Fibroblast of pulmonary artery (primary cell): ENCODE measurements around the gene UBTFL1.
"Not testable (repeated sequence)": the region's sequence is repeated elsewhere in the genome, so short reads cannot be mapped to it uniquely, and the experiment has no call there.

ENCODE experiments used
- DNase-seq: peaks from one replicate; pipeline ENCODE4 v3.0.0-alpha.2; 2010; ENCODE audit warnings: low read depth
- H3K4me3 ChIP-seq: replicated peaks from 2 replicates; pipeline ENCODE4 v1.5.1; 2011; ENCODE audit warnings: low read depth, mild to moderate bottlenecking, control low read depth, low read length, moderate library complexity
- CTCF ChIP-seq: IDR thresholded peaks from 2 replicates; pipeline ENCODE4 v1.5.1; 2011; ENCODE audit warnings: mild to moderate bottlenecking, control low read depth, low read length, inconsistent platforms; ENCODE audit errors: missing control alignments

The UBTFL1 gene, protein sequence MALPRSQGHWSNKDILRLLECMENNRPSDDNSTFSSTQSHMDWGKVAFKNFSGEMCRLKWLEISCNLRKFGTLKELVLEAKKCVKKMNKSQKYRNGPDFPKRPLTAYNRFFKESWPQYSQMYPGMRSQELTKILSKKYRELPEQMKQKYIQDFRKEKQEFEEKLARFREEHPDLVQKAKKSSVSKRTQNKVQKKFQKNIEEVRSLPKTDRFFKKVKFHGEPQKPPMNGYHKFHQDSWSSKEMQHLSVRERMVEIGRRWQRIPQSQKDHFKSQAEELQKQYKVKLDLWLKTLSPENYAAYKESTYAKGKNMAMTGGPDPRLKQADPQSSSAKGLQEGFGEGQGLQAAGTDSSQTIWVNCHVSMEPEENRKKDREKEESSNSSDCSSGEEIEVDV

GRCh38 chr11:90085650-90086049 is at the start of gene UBTFL1:
TSS of gene UBTFL1 (plus strand) at chr11:90085950. CDS start at chr11:90085950, 0 bp downstream.
- not testable (repeated sequence) for DNase-seq, H3K4me3 ChIP-seq

DNA sequence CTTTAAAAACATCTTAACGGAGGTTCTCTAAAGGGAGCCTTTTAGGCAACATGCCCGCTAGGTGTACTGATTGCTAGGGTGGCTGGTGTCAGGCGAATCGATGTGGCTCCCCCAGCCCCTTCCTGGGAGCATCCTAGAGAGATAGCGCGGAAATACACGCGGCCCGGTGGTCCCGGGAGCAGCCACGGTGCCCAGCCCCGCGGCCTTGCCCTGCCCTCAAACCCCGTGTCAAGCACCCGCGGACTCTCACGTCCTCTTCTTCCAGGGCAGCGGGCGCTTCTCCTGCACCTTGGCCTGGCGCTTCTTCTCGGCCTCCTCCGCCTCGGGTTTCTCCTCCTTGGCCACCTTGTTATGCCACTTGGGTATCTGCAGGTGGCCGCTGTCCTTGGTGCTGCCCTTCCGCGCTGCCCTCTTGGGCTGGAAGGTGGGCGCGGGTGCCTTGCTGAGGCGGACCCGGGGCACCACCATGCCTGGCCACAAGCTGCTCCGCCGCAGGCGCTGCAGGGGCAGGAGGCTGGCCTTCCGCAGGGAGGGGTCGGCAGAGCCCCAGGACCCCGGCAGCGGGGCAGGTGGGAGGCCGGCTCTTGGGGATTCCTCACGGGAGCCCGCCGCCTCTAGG is 34.0 kb upstream of the UBTFL1 start:
- not testable (repeated sequence) for H3K4me3 ChIP-seq, DNase-seq

DNA sequence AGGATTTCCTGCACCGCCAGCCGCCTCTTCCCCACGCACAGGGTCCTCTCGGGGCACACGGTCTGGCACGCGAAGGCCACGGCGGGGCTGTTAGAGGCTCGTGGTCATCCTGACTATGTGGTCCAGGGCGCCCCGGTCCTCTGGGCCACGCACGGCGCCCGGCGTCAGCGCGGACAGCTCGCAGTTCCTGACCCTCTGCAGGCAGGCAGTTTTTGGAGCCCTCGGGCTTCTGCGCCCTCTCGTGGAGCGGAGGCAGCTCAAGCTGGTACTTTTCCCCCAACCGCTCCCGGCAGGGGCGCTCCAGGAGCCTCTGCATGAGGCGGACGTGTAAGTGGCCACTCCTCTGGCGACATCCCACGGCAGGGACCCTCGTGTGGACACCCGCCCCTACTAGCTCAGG is 33.4 kb upstream of the UBTFL1 start:
- not testable (repeated sequence) for H3K4me3 ChIP-seq, DNase-seq

DNA sequence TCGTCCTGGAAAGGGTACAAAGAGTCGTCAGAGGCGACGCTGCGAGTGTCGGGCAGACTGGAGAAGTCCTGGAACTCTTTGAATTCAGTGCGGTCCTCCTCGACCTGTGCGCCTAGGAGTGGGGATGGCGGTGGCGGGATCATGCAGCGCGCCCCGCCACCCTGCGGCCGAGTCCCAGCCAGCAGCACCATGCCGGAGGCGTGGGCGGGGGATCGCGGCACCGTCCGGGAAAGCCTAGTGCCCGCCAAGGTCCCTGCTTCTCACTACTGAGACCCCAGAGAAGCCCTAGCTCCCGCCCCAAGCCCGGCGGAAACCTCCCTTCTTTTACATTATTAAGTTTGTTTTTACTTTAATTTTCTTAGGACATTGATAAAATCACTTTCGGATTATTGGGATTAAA is 32.2 kb upstream of the UBTFL1 start:
- DNase-seq, H3K4me3 ChIP-seq: not testable (repeated sequence)

DNA sequence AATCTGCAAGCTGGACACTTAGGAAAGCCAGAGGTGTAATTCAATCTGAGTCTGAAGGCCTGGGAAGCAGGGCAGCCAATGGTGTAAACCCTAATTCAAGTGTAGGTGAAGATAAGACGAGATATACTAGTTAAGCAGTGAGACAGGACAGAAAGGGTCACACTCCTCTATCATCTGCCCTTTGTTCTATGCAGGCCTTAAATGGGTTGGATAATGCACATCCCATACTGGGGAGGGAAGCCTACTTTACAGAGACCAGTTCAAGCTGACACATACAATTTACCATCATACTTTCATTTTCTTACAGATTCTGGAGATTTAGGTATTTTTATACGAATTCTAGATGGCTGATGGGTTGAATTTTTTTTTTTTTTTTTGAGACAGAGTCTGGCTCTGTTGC is 3.0 kb downstream of the UBTFL1 start:
- DNase-seq, H3K4me3 ChIP-seq: not testable (repeated sequence)

DNA sequence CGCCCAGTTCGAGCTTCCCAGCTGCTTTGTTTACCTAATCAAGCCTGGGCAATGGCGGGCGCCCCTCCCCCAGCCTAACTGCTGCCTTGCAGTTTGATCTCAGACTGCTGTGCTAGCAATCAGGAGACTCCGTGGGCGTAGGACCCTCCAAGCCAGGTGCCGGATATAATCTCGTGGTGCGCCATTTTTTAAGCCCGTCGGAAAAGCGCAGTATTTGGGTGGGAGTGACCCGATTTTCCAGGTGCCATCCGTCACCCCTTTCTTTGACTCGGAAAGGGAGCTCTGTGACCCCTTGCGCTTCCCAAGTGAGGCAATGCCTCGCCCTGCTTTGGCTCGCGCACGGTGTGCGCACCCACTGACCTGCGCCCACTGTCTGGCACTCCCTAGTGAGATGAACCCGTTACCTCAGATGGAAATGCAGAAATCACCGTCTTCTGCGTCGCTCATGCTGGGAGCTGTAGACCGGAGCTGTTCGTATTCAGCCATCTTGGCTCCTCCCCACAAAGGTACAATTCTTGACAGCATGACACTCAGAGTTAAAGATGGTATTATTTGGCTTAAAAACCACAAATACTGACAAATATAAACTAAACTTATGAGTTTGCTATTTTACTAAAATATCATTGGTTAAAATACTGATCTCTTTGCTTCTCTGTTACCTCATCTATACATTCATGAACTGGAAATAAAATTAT is 9.6 kb downstream of the UBTFL1 start:
- not testable (repeated sequence) for H3K4me3 ChIP-seq, DNase-seq

DNA sequence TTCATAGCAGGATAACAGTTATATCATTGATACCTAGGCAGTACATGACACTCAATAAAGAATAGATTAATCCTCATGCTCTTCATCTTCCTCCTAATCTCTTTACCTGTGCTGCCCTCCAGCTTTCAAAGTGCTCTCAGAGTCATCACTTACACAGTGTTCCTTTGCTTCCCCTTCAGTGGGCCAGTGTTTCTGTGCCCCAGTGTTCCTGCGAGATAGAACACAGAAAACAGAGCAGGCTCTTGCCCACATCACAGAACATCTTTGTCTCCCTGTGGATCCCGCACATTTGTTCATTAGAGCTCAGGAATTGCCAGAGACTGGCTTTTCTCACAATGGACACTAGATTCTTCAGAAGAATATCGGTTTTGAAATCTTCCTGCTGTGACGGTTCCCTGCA is 12.5 kb downstream of the UBTFL1 start:
- not testable (repeated sequence) for DNase-seq, H3K4me3 ChIP-seq

- DNase-seq: no peak
- no peak for TF ChIP-seq CTCF
- H3K4me3 ChIP-seq: no peak overlapping the region
These were observed 14.7 kb downstream of the UBTFL1 start for GRCh38 chr11:90100431-90100830.

GRCh38 chr11:90113541-90113940 is 27.8 kb downstream of the UBTFL1 start:
- peak; percentile 40 for TF ChIP-seq CTCF
- DNase-seq: peak; percentile 13
- H3K4me3 ChIP-seq: no peak overlapping the region

DNA sequence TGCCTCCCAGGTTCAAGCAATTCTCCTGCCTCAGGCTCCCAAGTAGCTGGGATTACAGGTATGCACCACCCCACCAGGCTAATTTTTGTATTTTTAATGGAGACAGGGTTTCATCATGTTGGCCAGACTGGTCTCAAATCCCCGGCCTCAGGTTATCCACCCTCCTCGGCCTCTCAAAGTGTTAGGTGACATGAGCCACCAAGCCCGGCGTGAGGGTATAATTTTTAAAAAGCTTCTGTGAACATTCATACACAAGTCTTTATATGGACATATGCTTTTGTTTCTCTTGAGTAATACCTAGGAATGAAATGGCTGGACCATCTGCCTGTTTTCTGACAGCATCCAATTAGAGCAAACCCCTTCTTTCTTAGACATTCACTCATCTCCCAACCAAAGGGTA is 34.4 kb downstream of the UBTFL1 start:
- no peak for TF ChIP-seq CTCF
- DNase-seq: no peak
- H3K4me3 ChIP-seq: no peak overlapping the region
